Bone marrow (tissue), 2 donors: ENCODE data around the gene RECQL5.

Experiments
- DNase-seq, 2 donors: peaks; one replicate each; lab custom pipeline; 2025; lab: John Stamatoyannopoulos, UW

The RECQL5 gene

GRCh38 chr17:75688209-75688825 is 21.4 kb upstream of the RECQL5 start:
- DNase-seq, result peak; percentile 36 to 42

DNA sequence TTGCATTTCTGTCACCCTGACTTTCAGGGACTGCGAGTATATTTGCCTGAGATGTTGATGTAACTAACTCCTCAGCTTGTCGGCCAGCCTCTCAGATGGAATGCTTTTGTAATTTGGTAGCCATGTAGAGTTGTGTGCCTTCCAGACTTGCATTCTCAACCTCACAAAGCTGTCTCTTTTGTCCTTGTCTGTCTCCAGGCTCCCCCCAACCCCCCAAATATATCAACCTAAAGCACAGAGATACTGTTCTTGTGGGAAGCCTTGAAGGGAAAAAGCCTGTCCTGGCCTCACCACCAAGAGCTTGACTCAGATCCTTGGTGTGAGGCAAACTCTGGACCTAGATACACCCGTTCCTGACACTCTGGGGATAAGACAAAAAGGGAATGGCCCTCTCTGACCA is 18.5 kb upstream of the RECQL5 start:
- DNase-seq, result no peak

- no peak for DNase-seq
These were observed 18.0 kb upstream of the RECQL5 start for GRCh38 chr17:75684924-75685323.

DNA sequence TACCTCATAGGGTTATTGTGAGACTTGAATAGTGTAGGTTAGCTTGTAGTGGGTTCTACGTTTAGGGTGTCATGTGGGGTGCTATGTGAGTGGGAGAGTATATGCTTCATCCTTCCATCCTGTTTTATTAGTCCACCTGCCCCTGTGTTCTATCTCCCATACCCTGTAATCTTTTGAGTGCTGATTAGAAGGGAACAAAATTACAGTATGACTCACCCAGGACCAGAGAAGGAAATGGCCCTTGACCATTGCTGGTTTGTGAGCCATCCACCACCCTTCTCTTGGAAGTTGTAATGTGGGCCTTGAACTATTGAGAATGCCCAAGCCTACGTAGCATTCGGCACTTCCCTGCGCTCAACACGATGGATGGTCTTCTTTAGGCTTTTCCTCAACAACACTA is 17.3 kb upstream of the RECQL5 start:
- DNase-seq, result no peak

DNA sequence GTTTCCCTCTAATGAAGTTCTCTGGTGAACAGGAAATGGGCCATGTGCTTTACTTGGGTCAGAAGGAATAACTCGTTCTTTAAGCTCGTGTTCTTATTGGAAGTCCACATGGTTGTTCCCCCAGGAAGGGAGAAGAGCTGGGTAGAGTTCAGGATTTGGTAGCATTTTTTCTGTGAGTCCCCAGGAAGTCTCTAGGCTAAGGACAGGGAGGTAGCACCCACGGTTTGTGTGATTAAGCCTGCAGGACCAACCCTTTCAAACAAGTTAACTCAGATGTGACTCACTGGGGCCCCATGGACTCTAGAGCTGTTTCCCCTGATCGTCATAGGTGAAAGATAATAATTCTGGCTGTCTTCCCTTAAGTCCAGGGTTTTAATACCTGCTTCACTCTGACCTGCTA is 16.6 kb upstream of the RECQL5 start:
- DNase-seq, result no peak

GRCh38 chr17:75681289-75681688 is 14.3 kb upstream of the RECQL5 start:
- no peak for DNase-seq

- DNase-seq, result no peak
These were observed 13.5 kb upstream of the RECQL5 start for GRCh38 chr17:75680431-75680830.

DNA sequence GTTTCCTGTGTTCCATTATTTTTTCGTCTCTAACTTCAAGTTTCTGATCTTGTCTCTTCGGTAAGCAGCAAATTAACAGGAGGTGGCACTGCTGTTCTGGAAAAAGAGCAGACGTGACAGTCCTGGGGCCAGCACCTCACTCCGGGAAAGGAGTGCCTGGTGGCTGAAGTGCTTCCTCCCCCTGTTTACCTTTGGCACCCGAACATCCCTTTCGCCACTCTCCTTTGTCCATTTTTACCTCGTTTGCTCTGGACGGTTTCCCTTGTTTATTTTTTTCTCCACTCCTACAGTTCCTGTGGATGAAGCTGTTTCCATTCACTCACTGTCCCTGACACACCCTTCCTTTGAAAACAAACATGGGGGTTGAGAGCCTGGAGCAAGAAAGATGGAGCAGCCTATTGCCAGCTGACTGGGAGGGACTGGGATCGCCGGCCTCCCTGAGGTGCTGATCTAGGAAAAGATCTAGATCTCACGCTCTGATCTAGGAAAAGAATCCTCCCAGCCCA is 12.8 kb upstream of the RECQL5 start:
- no peak for DNase-seq

- no peak for DNase-seq
These were observed 9.5 kb upstream of the RECQL5 start for GRCh38 chr17:75676461-75676860.

DNA sequence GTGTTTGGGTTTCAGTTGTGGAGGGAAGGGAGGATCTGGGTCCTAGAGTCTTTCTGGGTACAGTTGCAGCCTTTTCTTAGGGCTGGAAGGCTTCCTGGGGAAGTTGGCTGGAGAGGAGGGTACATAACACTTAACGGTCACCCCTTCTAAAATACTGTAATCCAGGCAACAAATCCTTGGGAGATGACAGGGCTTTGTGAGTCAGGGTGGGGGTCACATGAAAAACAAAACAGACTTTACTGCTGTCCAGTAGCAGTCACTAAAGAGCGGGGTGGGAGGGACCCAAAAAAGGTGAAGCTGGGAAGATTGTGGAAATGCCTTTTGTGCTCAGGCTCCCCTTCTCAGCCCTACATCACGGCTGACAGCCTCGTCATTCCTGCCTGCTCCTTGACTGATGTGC is 6.5 kb upstream of the RECQL5 start:
- DNase-seq, result no peak

- no peak for DNase-seq
These were observed 5.1 kb upstream of the RECQL5 start for GRCh38 chr17:75672011-75672410.

GRCh38 chr17:75670868-75671267 is 3.9 kb upstream of the RECQL5 start:
- no peak for DNase-seq

- DNase-seq, result no peak
These were observed 1.5 kb upstream of the RECQL5 start for GRCh38 chr17:75668489-75668888.

DNA sequence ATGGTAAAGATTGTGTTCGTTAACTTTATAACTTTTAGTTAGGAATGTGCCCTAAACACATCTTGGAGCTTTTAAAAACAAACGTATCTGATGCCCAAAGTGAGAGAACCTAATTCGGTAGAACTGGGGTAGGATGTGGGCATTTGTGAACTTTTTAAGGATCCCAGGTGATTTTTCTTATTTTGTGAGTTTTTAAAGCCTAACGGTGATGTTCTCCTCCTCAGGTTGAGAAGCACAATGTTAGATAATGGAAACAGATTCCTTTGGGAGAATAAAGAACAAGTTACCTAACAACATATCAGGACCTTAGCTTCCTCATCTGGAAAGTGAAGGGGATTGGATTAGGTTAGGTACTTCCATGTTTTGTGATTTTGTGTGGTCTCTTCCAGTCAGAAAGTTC is 871 bp upstream of the RECQL5 start:
- DNase-seq, result no peak

GRCh38 chr17:75665981-75666380 is 973 bp downstream of the RECQL5 start:
- DNase-seq, result no peak

DNA sequence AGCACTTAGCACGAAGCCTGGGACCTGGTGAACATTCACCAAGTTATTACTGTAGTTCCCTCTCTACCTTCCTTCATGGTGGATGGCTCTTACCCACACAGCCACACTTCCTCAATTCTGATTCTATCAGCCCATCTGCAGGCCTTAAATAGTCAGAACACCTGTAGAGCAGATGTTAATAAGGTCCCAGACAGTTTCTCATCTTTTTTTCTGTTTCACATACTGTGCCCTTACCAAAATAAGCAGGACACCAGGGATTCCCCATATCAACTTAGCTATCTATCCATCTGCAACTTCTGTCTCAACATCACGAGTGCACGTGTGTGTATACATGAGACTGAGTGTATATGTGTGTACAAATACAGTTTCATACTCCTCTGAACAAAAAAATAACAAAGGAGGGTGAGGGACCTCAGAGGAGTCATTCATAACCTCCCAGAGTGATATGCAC is 2.8 kb downstream of the RECQL5 start:
- no peak for DNase-seq

GRCh38 chr17:75662511-75662910 is 4.4 kb downstream of the RECQL5 start:
- no peak for DNase-seq

- DNase-seq, result no peak
These were observed 5.4 kb downstream of the RECQL5 start for GRCh38 chr17:75661531-75661930.

DNA sequence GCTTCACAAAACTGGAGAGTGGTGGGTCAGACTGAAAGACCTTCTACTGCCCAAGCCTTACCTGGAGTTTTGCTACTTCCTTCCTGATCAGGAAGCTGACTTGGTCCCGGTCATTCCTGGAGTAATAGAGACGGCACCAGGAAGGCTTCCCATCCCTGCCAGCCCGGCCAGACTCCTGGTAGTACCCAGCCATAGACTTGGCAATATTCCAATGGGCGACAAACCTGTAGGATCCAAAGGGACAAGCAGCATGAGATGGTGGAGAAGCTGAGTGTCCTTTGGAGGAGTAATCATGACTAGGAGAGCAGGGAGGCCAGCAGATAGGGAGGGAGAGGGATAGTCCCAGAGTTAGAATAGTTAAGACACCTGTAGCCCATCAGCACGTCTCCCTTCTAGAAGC is 8.7 kb downstream of the RECQL5 start:
- no peak for DNase-seq

DNA sequence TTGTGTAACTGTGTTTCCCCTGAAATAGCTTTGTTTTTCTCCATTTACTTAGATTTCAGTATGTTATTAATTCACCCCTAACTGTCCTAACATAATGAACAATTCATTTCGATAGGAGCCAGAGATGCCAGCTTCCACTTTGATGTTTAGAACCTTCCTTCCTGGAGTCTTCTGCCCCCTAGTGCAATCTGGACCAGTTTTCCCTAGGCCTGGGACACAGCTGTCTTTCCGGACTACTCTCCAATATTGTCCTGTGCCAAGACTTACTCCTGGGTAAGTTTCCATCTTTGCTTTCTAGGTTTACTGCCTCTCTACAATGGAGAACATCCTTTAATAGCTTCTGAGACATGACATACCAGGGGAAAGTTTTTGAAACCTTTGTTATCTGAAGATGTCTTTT is 12.8 kb downstream of the RECQL5 start:
- DNase-seq, result no peak

DNA sequence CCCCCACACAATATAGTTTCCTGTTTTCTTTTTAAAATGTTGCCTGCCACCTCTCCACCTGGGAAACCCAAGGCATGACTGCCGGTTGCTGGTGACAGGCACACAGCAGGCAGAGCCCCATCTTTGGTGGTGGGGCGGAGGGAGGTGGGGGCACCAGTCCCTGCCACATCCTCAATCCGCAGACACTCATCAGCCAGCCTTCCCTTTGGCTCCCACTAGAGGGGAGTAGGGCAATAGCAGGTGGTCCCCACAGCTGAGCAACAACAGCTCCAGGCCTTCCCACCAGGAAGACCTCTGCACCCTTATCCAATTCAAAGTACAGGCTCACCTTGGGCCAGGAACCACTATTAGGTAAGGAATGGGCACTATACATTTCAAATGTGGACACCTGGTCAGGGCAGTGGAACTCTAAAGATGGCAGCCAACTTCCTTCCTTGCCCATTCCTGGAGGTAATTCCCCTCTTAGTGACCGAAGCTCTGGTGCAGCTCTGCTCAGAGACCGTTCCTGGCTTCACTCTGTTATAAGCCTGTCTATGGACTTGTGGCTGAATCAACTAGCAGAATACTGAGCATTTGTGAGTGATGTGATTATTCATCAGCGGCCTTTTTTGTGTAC is 13.9 kb downstream of the RECQL5 start:
- DNase-seq, result peak in 1 of 2 donors; percentile 46

- no peak for DNase-seq
These were observed 14.6 kb downstream of the RECQL5 start for GRCh38 chr17:75652341-75652740.

DNA sequence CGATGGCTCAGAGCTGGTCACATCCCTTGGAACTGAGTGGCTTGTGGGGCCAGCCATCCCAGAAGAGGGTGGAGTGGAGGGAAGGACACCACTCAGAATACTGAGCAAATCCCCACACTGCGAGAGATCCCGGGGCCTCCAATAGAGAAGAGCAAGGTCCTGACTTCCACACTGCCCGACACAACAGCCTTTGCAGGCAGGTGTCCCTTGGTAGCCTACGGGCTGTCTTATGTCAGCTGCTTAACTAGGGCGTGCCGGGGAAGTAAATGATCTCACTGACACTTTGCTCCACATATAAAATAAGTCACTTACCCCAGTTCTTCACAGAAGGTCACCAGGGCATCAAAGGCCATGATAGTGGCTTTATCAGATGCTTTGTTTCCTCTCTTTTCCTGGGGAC is 16.1 kb downstream of the RECQL5 start:
- no peak for DNase-seq

GRCh38 chr17:75649687-75650086 is 17.3 kb downstream of the RECQL5 start:
- DNase-seq, result no peak
